Measurements from ENCODE around the gene XXYLT1.

GRCh38 chr3:195182470-195182795 lies 88.5 kb downstream of the XXYLT1 start:
- TF ChIP-seq POLR2A (IDR thresholded peaks at IDR 0.05), result no peak
- TF ChIP-seq, protein P1, sequence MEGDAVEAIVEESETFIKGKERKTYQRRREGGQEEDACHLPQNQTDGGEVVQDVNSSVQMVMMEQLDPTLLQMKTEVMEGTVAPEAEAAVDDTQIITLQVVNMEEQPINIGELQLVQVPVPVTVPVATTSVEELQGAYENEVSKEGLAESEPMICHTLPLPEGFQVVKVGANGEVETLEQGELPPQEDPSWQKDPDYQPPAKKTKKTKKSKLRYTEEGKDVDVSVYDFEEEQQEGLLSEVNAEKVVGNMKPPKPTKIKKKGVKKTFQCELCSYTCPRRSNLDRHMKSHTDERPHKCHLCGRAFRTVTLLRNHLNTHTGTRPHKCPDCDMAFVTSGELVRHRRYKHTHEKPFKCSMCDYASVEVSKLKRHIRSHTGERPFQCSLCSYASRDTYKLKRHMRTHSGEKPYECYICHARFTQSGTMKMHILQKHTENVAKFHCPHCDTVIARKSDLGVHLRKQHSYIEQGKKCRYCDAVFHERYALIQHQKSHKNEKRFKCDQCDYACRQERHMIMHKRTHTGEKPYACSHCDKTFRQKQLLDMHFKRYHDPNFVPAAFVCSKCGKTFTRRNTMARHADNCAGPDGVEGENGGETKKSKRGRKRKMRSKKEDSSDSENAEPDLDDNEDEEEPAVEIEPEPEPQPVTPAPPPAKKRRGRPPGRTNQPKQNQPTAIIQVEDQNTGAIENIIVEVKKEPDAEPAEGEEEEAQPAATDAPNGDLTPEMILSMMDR (IDR thresholded peaks at IDR 0.05), result no peak

Data from adrenal gland (tissue), 5 donors.